Tibial artery (tissue), 4 donors: ENCODE measurements around the gene IL15.
"Not testable (repeated sequence)": the region's sequence is repeated elsewhere in the genome, so short reads cannot be mapped to it uniquely, and the experiment has no call there.

Experiments
- DNase-seq, 2 donors: peaks; one replicate each; pipeline ENCODE4 v3.0.0-alpha.2; 2019
- H3K27ac ChIP-seq, 2 donors: fragments of 200-600 bp; sonication (generic) in 1 of 2; 1 replicate in 1 of 2; 2 replicates in 1 of 2; pipeline ENCODE4 v1.5.1; 2018 to 2019; ENCODE audit warnings: mild to moderate bottlenecking in 1 of 2
- H3K27me3 ChIP-seq, 2 donors: fragments of 200-600 bp; sonication (generic) in 1 of 2; one replicate each; pipeline versions ENCODE4 v1.5.1 to v1.6.0; 2016 to 2019
- H3K36me3 ChIP-seq, 3 donors: fragments of 200-600 bp; sonication (generic) in 2 of 3; one replicate each; pipeline ENCODE4 v1.5.1; 2016 to 2019; ENCODE audit warnings: mild to moderate bottlenecking in 2 of 3
- H3K4me1 ChIP-seq, 4 donors: fragments of 200-600 bp; sonication (generic) in 2 of 4; 1 replicate in 3 of 4; 2 replicates in 1 of 4; pipeline ENCODE4 v1.5.1; 2016 to 2019
- H3K4me3 ChIP-seq, 2 donors: fragments of 200-600 bp; sonication (generic) in 1 of 2; 1 replicate in 1 of 2; 2 replicates in 1 of 2; pipeline ENCODE4 v1.5.1; 2018 to 2019; ENCODE audit warnings: mild to moderate bottlenecking in 2 of 2
- H3K9me3 ChIP-seq, 3 donors: fragments of 200-600 bp; sonication (generic) in 1 of 3; one replicate each; pipeline ENCODE4 v1.5.1; 2016 to 2019
- CTCF ChIP-seq, 2 experiments: fragments of 200-600 bp in 1 of 2; fragments of 450-650 bp in 1 of 2; IDR thresholded peaks; one replicate each; pipeline ENCODE4 v1.5.1; 2017 to 2019; ENCODE audit warnings: antibody characterized with exemption in 2 of 2, mild to moderate bottlenecking in 1 of 2, moderate library complexity in 1 of 2
- intact Hi-C: fragments of 100-400 bp; cut with DNase I; formaldehyde crosslinking; loops from one replicate; pipeline ENCODE4 v1.15.0; 2023; ENCODE audit warnings: low total_unique reads

IL15 gene

GRCh38 chr4:141724646-141725045, 88.3 kb downstream of the IL15 start:
- no peaks in the 10 kb centered on the region for H3K4me1 ChIP-seq
- no peaks in the 10 kb centered on the region for H3K27me3 ChIP-seq
- no peaks in the 10 kb centered on the region for H3K9me3 ChIP-seq
- no peak for DNase-seq
- TF ChIP-seq CTCF (IDR thresholded peaks at IDR 0.05): no peak
- H3K27ac ChIP-seq: no peak overlapping the region
- intact Hi-C loops: no loop called here
- peaks cover 0 to 16% (median 11%) of the 10 kb centered on the region in 3 donors for H3K36me3 ChIP-seq
- no peak overlapping the region for H3K4me3 ChIP-seq

GRCh38 chr4:141727420-141727819, 91.0 kb downstream of the IL15 start:
- H3K9me3 ChIP-seq: no peaks in the 10 kb centered on the region
- intact Hi-C loops: no loop called here
- no peaks in the 10 kb centered on the region for H3K27me3 ChIP-seq
- H3K36me3 ChIP-seq: peaks cover 0 to 24% (median 21%) of the 10 kb centered on the region in 3 donors
- no peaks in the 10 kb centered on the region for H3K4me1 ChIP-seq
- TF ChIP-seq CTCF (IDR thresholded peaks at IDR 0.05): no peak
- no peak overlapping the region for H3K4me3 ChIP-seq
- no peak overlapping the region for H3K27ac ChIP-seq
- DNase-seq: no peak

GRCh38 chr4:141730805-141731204, 94.4 kb downstream of the IL15 start:
- H3K36me3 ChIP-seq: peaks cover 7 to 43% (median 22%) of the 10 kb centered on the region in 3 donors
- no peak overlapping the region for H3K27ac ChIP-seq
- intact Hi-C loops: no loop called here
- H3K9me3 ChIP-seq: no peaks in the 10 kb centered on the region
- H3K4me3 ChIP-seq: no peak overlapping the region
- TF ChIP-seq CTCF (IDR thresholded peaks at IDR 0.05): no peak
- no peaks in the 10 kb centered on the region for H3K27me3 ChIP-seq
- no peaks in the 10 kb centered on the region for H3K4me1 ChIP-seq
- DNase-seq: no peak

- H3K9me3 ChIP-seq: no peaks in the 10 kb centered on the region
- no peak for TF ChIP-seq CTCF (IDR thresholded peaks at IDR 0.05)
- DNase-seq: no peak
- peaks cover 7 to 43% (median 22%) of the 10 kb centered on the region in 3 donors for H3K36me3 ChIP-seq
- H3K27ac ChIP-seq: no peak overlapping the region
- H3K4me3 ChIP-seq: no peak overlapping the region
- H3K4me1 ChIP-seq: no peaks in the 10 kb centered on the region
- H3K27me3 ChIP-seq: no peaks in the 10 kb centered on the region
- intact Hi-C loops: no loop called here
Measured at GRCh38 chr4:141731481-141731880, 95.1 kb downstream of the IL15 start.

GRCh38 chr4:141739636-141740035, 103.3 kb downstream of the IL15 start:
- TF ChIP-seq CTCF (IDR thresholded peaks at IDR 0.05): no peak
- peaks cover 0 to 9% (median 8%) of the 10 kb centered on the region in 3 donors for H3K36me3 ChIP-seq
- DNase-seq: no peak
- intact Hi-C loops: no loop called here
- no peaks in the 10 kb centered on the region for H3K27me3 ChIP-seq
- H3K4me3 ChIP-seq: no peak overlapping the region
- no peaks in the 10 kb centered on the region for H3K4me1 ChIP-seq
- H3K27ac ChIP-seq: no peak overlapping the region
- peaks cover 0 to 28% (median 24%) of the 10 kb centered on the region in 3 donors for H3K9me3 ChIP-seq

- no peak overlapping the region for H3K27ac ChIP-seq
- H3K4me1 ChIP-seq: no peaks in the 10 kb centered on the region
- no peak for DNase-seq
- H3K27me3 ChIP-seq: no peaks in the 10 kb centered on the region
- H3K9me3 ChIP-seq: peaks cover 0 to 11% (median 10%) of the 10 kb centered on the region in 3 donors
- no peak overlapping the region for H3K4me3 ChIP-seq
- intact Hi-C loops: no loop called here
- H3K36me3 ChIP-seq: no peaks in the 10 kb centered on the region
- TF ChIP-seq CTCF (IDR thresholded peaks at IDR 0.05): no peak
Measured at GRCh38 chr4:141746026-141746425, 109.6 kb downstream of the IL15 start.

GRCh38 chr4:141751806-141752205, 115.4 kb downstream of the IL15 start:
- DNase-seq, H3K4me3 ChIP-seq, H3K27me3 ChIP-seq, H3K9me3 ChIP-seq, H3K36me3 ChIP-seq, H3K27ac ChIP-seq, H3K4me1 ChIP-seq, intact Hi-C loops: not testable (repeated sequence)
